MCF 10A (cell line): ENCODE data around the gene IQCH. TPM values are rescaled to one million over a fixed set of nuclear protein-coding genes. Genes with fewer than 3 reads are reported as not detected.
"Not testable (repeated sequence)": the region's sequence is repeated elsewhere in the genome, so short reads cannot be mapped to it uniquely, and the experiment has no call there.

ENCODE experiments used
- BruUV-seq: library from RNA; stranded (reverse); fragments of 400-500 nt; replicated peaks from 2 replicates; lab custom pipeline; 2021; lab: Mats Ljungman, UMichigan
- CTCF ChIA-PET: fragments of 300-600 bp; sonication (Branson Sonifier 250); formaldehyde crosslinking; extraction: SDS; loops from one replicate; lab custom pipeline; 2021; ENCODE audit warnings: antibody characterized with exemption, inconsistent platforms; lab: Yijun Ruan, JAX
- POLR2A ChIA-PET: fragments of 300-600, 350-650 bp; sonication (Branson Sonifier 250); formaldehyde crosslinking; extraction: SDS; loops from one replicate; lab custom pipeline; 2020; ENCODE audit warnings: antibody characterized with exemption, inconsistent platforms; lab: Yijun Ruan, JAX
- DNase-seq: peaks from one replicate; pipeline ENCODE4 v3.0.0-alpha.2; 2018; ENCODE audit not compliant: unreplicated experiment
- H3K27ac Mint-ChIP-seq: one replicate; pipeline ENCODE4 v1.8.0; 2022; ENCODE audit warnings: mild to moderate bottlenecking, low read depth, mixed read lengths; ENCODE audit not compliant: unreplicated experiment
- H3K27me3 Mint-ChIP-seq: one replicate; pipeline ENCODE4 v1.8.0; 2022; ENCODE audit warnings: mixed read lengths; ENCODE audit not compliant: insufficient read depth, unreplicated experiment
- H3K36me3 Mint-ChIP-seq: one replicate; pipeline ENCODE4 v1.8.0; 2022; ENCODE audit warnings: mild to moderate bottlenecking, moderate library complexity, mixed read lengths; ENCODE audit not compliant: insufficient read depth, unreplicated experiment
- H3K4me1 Mint-ChIP-seq: one replicate; pipeline ENCODE4 v1.8.0; 2022; ENCODE audit warnings: mixed read lengths; ENCODE audit not compliant: insufficient read depth, unreplicated experiment
- H3K4me3 Mint-ChIP-seq: one replicate; pipeline ENCODE4 v1.8.0; 2022; ENCODE audit warnings: mild to moderate bottlenecking, moderate library complexity, mixed read lengths; ENCODE audit not compliant: unreplicated experiment
- H3K9me3 Mint-ChIP-seq: one replicate; pipeline ENCODE4 v1.8.0; 2022; ENCODE audit warnings: mixed read lengths; ENCODE audit not compliant: unreplicated experiment
- CTCF ChIP-seq: fragments of 200-600 bp; IDR thresholded peaks from one replicate; pipeline ENCODE4 v1.8.0; 2022; ENCODE audit warnings: antibody characterized with exemption, mild to moderate bottlenecking; ENCODE audit not compliant: unreplicated experiment
- intact Hi-C: fragments of 100-400 bp; cut with micrococcal nuclease; formaldehyde crosslinking; loops from 2 replicates; pipeline ENCODE4 v1.14.1; 2022
- total RNA-seq: library from RNA; stranded (reverse); gene quantifications from 2 replicates; pipeline ENCODE4 v1.2.3, GENCODE V29; 2022

IQCH gene
- total RNA-seq, 1 experiment from 2014 or later: 5.0 TPM

- H3K27me3 Mint-ChIP-seq: no peaks in the 10 kb centered on the region
- ChIA-PET CTCF (interaction anchor here (0.6 kb wide), 3 partner anchors 54 to 580 kb away, joined by 3 read pairs; no protein-coding TSS in a partner anchor), POLR2A (interaction anchor here (0.6 to 2.4 kb wide), 3 partner anchors 11 to 287 kb away, joined by 3 to 11 read pairs (median 3); partner anchors contain the start of genes AAGAB and IQCH)
- intact Hi-C loops: loop anchor here (5.0 kb wide), 2 partner anchors 195 to 295 kb away; no protein-coding TSS in a partner anchor
- H3K36me3 Mint-ChIP-seq: peaks cover 23% of the 10 kb centered on the region
- DNase-seq: peak; percentile 38
- H3K9me3 Mint-ChIP-seq: no peaks in the 10 kb centered on the region
- peaks cover 31% of the 10 kb centered on the region for H3K4me1 Mint-ChIP-seq
- no TSS peak for BruUV-seq
- TF ChIP-seq CTCF: no peak
- H3K4me3 Mint-ChIP-seq: no peak overlapping the region
- H3K27ac Mint-ChIP-seq: peak overlapping the region; percentile 82
These were observed 11.9 kb upstream of the IQCH start for GRCh38 chr15:67242708-67243111.

GRCh38 chr15:67244971-67245478, 9.6 kb upstream of the IQCH start:
- H3K27me3 Mint-ChIP-seq: no peaks in the 10 kb centered on the region
- no peak overlapping the region for H3K4me3 Mint-ChIP-seq
- peak overlapping the region; percentile 16 for H3K27ac Mint-ChIP-seq
- POLR2A ChIA-PET: interaction anchor here (0.6 kb wide), 1 partner anchor 108 kb away, joined by 3 read pairs; no protein-coding TSS in a partner anchor
- peaks cover 24% of the 10 kb centered on the region for H3K4me1 Mint-ChIP-seq
- no peak for TF ChIP-seq CTCF
- DNase-seq: peak; percentile 41
- no peaks in the 10 kb centered on the region for H3K9me3 Mint-ChIP-seq
- intact Hi-C loops: loop anchor here (5.0 kb wide), 2 partner anchors 198 to 298 kb away; no protein-coding TSS in a partner anchor
- CTCF ChIA-PET: no interaction called here
- H3K36me3 Mint-ChIP-seq: peaks cover 23% of the 10 kb centered on the region
- no TSS peak for BruUV-seq

GRCh38 chr15:67246606-67247005, 8.0 kb upstream of the IQCH start:
- POLR2A ChIA-PET: interaction anchor here (1.0 kb wide), 1 partner anchor 9 kb away, joined by 3 read pairs; no protein-coding TSS in a partner anchor

GRCh38 chr15:67248011-67248505, 6.5 kb upstream of the IQCH start:
- no peaks in the 10 kb centered on the region for H3K27me3 Mint-ChIP-seq
- no peak for DNase-seq
- TF ChIP-seq CTCF: no peak
- H3K9me3 Mint-ChIP-seq: no peaks in the 10 kb centered on the region
- ChIA-PET CTCF (no interaction called here), POLR2A (interaction anchor here (1.3 to 1.5 kb wide), 2 partner anchors 11 to 123 kb away, joined by 3 to 4 read pairs; no protein-coding TSS in a partner anchor)
- BruUV-seq: no TSS peak
- H3K27ac Mint-ChIP-seq: no peak overlapping the region
- no peak overlapping the region for H3K4me3 Mint-ChIP-seq
- peaks cover 15% of the 10 kb centered on the region for H3K4me1 Mint-ChIP-seq
- peaks cover 18% of the 10 kb centered on the region for H3K36me3 Mint-ChIP-seq
- intact Hi-C loops: no loop called here

More at GRCh38 chr15:67246606-67247005, 8.0 kb upstream of the IQCH start:
- H3K27ac Mint-ChIP-seq, H3K9me3 Mint-ChIP-seq, H3K4me3 Mint-ChIP-seq, intact Hi-C loops, DNase-seq, BruUV-seq, H3K27me3 Mint-ChIP-seq, H3K4me1 Mint-ChIP-seq: not testable (repeated sequence)
- peaks cover 23% of the 10 kb centered on the region for H3K36me3 Mint-ChIP-seq
- CTCF ChIA-PET: interaction anchor here (0.6 to 0.9 kb wide), 2 partner anchors 8 to 197 kb away, joined by 3 to 4 read pairs; no protein-coding TSS in a partner anchor
